Subcutaneous adipose tissue (tissue), 4 donors: ENCODE measurements around the gene LPAR4. TPM values are rescaled to one million over a fixed set of nuclear protein-coding genes. Genes with fewer than 3 reads are reported as not detected.

Experiments
- total RNA-seq, 4 donors: library from RNA; depleted of rRNA; stranded (reverse); fragments of >200 nt; gene quantifications; one replicate each; pipeline ENCODE4 v1.1.0, GENCODE V29; 2016
- TF ChIP-seq, protein P1 (sequence below): fragments of 450-650 bp; IDR thresholded peaks from one replicate; pipeline ENCODE4 v1.5.1; 2016; ENCODE audit warnings: low read depth, mild to moderate bottlenecking, control low read depth, antibody characterized with exemption, moderate library complexity

The LPAR4 gene, protein sequence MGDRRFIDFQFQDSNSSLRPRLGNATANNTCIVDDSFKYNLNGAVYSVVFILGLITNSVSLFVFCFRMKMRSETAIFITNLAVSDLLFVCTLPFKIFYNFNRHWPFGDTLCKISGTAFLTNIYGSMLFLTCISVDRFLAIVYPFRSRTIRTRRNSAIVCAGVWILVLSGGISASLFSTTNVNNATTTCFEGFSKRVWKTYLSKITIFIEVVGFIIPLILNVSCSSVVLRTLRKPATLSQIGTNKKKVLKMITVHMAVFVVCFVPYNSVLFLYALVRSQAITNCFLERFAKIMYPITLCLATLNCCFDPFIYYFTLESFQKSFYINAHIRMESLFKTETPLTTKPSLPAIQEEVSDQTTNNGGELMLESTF
- under 1 TPM in 3 of 4 donors, not detected in 1; 0.44 to 0.82 (median 0.68) TPM for total RNA-seq

DNA sequence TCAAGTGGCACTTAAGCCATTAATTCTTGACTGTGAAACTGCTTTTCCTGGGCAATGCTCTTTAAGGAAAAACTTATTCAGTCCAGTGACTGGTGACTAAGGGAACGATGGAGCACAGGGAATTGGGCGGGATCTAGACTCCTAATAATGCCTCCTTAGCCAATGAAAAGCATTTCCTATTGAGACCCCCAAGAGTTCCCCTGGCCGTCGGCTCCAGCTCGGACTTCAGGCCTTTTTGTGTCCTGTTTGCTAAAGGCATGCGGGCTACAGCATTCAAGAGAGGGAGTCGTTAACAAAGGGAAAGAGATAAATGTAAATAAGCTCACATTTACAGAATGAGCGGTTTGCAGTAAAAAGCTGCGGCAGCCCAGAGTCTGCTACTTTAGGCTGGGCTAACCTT, at the start of gene LPAR4:
LPAR4 (plus strand) TSS at position 232 of the 400 bp plus-strand sequence. CDS start 7,150 bp downstream, outside the sequence.
- TF ChIP-seq, protein P1, sequence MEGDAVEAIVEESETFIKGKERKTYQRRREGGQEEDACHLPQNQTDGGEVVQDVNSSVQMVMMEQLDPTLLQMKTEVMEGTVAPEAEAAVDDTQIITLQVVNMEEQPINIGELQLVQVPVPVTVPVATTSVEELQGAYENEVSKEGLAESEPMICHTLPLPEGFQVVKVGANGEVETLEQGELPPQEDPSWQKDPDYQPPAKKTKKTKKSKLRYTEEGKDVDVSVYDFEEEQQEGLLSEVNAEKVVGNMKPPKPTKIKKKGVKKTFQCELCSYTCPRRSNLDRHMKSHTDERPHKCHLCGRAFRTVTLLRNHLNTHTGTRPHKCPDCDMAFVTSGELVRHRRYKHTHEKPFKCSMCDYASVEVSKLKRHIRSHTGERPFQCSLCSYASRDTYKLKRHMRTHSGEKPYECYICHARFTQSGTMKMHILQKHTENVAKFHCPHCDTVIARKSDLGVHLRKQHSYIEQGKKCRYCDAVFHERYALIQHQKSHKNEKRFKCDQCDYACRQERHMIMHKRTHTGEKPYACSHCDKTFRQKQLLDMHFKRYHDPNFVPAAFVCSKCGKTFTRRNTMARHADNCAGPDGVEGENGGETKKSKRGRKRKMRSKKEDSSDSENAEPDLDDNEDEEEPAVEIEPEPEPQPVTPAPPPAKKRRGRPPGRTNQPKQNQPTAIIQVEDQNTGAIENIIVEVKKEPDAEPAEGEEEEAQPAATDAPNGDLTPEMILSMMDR: no peak

- TF ChIP-seq, protein P1: no peak
Observed at GRCh38 chrX:78706071-78706470, 41.4 kb upstream of the LPAR4 start.

- TF ChIP-seq, protein P1: no peak
Observed at GRCh38 chrX:78708262-78708661, 39.3 kb upstream of the LPAR4 start.

GRCh38 chrX:78708816-78709215, 38.7 kb upstream of the LPAR4 start:
- TF ChIP-seq, protein P1: no peak

DNA sequence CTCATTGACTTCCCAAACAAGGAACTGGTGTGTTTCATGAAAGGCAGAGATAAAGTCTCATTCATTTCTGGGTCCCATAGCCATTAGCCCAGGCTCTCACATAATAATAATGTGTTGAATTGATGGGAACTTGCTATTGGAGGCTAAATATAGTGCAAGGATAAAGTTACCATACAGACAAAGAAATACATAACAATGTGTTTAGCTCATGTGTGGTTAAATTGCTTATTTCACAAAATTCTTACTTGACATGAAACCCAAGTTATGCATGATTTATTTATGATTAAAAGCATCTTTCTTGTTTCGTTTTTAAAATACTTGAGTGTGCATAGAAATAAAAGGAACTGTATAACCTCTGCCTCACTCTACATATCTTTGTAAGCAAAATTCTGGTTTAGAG, 37.3 kb upstream of the LPAR4 start:
- TF ChIP-seq, protein P1: no peak

DNA sequence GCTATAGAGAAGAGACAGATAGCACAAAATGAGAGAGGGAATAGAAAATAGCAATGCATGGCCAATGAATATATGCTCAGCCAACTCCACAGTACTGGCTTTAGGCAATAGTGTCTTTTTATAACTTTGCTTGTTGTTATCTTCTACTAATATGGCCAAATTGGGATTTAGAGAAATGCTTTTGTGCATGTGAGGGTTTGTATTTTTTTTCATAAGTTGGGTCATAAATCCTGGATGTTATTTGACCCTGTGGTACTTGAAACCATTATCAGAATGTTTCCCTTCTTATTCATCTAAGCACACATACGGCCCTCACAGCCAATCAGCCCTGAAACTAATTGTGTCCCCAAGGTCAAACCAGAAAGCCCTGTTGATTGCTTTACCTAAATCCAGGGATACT, 35.2 kb upstream of the LPAR4 start:
- TF ChIP-seq, protein P1: no peak

- TF ChIP-seq, protein P1: no peak
Observed at GRCh38 chrX:78725287-78725686, 22.2 kb upstream of the LPAR4 start.
